Stimulated activated naive CD8-positive, alpha-beta T cell treated with anti-CD3 and anti-CD28 coated beads, Interleukin-15, Interleukin-2, amounts not matched to agents 100 U/mL and 50 U/mL, for 24 hours (primary cell): ENCODE results near the gene DUSP10.

Experiments used
- ATAC-seq: fragments of 150-1000 bp; cut with Tn5 transposase; one replicate; pipeline ENCODE4 v1.10.0; 2021
- DNase-seq: peaks from one replicate; pipeline ENCODE4 v3.0.0; 2021

Gene DUSP10

DNA sequence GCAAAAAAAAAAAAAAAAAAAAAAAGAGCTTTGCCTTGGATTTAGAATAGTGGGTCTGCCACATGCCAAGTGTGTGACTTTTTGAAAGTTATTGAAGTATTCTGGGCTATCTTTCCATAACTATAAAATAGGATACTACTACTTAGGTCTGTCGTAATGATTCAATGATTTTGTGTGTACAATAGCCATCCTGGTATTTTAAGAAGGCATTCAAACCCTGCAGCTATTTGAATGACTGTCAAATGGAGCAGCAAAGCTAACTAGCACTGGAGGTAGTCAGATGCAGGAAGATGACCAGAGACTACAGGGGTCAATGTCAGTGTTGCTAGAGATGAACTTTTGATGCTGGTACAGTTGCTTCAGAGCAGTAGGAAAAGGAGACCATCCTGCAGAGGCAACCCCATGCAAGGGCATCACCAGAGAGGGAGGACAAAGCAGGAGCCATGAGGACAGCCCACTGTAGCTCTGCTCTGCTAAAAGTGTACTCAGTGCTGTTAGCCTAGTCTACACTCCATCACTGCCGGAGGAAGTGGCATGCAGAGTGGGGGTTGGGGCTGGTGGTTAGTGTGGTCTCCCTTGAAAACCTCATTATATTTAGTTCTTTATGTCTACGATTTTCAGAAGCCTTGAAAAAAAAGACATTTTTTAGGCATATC lies 29.0 kb downstream of the DUSP10 start:
- ATAC-seq = peak; percentile 67
- peak; percentile 80 for DNase-seq

DNA sequence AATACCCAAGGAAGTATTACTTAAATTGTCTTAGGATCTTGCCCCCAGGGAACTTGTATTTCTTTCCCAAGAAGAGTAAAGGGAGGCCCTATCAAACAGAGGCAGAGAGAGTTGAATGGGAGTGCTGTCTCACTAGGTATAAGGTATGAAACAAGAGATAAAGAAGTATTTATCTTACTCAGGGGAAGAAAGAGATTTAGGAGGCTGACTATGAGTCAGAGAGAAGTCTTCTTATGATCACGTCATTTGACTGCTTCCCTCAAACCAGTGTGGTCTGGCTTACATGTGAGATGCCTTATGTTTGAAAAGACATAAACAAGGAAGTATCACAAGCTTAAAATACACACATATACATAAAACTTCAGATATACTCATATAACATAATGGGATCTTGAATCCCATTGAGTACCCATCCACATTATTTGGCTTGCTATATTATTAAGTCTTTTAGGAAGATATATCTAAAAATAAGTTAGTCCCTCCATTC lies 29.6 kb downstream of the DUSP10 start:
- peak; percentile 72 for ATAC-seq
- no peak for DNase-seq

DNA sequence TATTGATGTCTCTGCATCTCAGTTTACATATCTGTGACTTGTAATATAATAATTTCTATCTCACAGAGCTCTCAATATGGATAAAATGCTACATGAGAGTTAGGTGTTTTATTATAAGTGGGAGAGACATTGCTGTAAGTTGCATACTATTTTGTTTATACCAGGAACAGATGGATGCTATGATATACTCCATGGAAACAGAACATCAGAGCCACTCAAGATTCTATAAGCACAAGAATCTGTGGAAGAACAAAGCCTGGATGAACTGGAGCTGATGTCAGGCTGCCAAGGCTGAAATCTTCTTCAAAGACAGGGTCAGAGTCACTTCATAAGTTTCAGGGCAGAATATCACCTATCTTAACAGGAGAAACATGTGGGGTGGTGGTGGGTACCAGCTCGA lies 30.2 kb downstream of the DUSP10 start:
- ATAC-seq (no peak), DNase-seq (no peak)

DNA sequence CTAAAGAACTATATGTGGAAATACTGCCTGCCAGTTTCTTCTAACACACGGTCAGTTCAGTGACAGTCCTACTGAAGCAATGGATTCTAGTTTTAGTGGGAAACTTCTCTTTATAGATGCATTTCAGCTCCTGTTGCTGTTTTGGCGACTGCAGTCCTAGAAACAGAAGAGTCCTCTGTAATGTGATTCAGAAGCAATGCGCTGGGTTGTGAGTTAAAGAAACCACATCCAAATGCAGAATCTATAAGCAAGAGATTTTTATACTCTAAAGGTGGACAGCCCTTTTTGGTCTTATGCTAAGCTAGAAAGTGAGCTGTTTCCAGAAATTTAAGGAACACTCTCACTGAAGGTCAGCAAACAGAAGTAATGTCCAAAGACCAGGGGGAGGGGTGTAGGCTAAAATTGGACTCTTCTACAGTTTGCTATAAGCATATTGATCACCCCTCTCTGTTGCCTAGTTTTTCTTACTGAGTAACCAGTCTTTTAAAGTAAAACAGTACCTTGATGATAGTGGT lies 30.8 kb downstream of the DUSP10 start:
- no peak for ATAC-seq
- DNase-seq = no peak

DNA sequence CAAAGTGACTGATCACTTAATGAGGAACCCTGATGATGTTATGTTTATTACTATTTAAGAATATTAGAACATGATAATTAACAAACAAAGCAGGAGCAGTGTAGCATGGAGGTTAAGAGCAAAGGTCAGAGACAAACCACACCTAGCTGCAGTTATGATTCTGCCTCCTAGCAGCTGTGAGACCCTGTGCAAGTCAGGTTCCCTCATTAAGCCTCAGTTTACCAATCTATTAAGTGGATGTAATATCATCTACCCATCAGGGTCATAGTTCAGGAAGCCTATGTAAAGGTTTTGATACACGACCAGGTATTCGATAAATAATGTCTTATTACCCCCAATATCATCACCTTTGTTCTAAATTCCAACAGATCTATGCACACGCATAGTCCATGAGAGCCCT lies 32.0 kb downstream of the DUSP10 start:
- ATAC-seq (no peak), DNase-seq (no peak)

DNA sequence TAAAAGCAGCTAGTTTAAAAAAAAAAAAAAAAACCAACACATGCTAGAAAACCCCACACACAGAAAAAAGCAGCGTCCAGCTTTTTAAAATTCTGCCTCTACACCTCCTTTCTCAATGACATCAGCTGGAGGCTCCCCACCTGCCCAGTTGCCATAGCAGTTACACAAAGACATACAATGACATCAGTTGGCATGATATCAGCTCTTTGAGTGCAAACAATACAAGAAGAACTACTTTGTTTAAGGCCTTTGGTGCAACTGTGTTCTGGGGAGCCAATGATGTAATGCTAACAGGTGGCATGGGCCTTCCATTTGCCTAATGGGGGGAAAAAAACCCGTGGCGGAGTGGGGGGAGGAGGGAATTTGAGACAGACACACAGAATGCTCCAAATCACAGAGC lies 32.9 kb downstream of the DUSP10 start:
- DNase-seq (peak; percentile 32), ATAC-seq (peak; percentile 21)

DNA sequence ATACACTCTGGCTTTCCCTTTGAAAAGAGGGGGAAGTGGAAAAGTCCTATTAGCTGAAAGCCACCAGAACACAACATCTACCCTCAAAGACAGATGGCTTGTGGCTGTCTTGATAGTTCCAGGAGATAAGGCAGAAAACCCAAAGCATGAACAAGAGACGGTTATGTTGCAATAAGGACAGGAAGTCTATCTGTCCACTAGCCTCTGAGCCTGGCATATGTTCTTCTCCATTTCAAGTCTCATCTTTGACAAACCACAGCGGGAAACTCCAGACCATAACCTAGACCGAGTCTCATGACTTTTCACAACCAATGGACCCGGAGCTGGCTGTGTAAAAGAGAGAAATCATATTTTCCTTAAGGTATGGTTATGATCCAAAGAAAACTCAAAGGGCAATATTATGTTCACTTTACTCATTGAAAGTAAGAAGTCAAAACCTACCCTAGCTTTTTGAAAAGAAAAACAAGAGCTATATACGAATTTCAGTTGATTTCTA lies 33.8 kb downstream of the DUSP10 start:
- ATAC-seq (peak; percentile 81), DNase-seq (peak; percentile 66)

DNA sequence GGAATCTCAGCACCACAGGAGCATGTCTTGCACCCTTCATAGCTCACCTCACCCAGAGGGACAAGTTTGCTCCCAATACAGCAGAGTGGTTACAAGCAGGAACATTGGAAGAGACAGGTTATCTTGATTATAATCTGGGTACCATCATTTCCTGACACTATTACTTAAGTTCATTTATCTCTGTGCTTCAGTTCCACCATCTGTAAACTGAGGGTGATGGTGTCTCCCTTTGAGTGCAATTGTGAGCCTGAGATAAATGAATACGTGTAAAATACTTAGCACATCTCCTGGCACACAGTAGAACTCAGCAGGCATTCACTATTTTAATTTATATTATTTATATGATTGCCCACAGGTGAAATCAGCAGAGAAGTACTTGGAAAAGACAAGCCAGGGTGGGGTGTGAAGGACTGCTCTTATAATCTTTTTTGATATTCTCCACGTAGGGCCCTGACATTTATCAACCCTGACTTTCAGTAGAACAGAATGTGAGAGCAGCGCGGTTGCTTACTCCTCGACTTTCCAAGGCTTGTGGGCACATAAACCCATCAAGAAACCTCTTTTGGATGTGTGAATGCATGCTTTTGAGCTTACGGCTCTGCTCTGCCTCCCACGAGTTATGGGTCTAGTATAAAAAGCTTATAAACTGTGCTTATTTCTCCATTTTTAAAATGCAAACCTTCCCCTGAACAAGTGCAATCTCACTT lies 34.9 kb downstream of the DUSP10 start:
- peak; percentile 5 for ATAC-seq
- DNase-seq = peak; percentile 35

DNA sequence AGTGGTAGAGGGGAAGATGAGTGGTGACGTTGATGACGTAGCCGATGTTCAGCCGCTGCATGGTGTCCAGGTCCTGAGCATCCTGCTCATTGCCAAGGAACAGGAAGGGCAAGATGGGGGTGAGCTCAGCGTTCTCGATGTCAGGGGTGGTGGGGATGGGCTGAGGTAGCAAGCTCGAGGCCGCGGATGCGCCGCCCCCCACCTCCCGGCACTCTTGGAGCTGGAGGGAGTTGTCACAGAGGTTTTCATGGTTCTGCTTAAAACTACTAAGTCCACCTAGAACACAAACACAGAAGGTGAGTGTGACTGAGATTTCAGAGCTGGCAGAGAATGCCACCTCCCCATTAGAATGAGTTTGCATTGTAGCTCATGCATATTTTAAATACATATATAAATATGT lies 35.7 kb downstream of the DUSP10 start:
- no peak for DNase-seq
- no peak for ATAC-seq

DNA sequence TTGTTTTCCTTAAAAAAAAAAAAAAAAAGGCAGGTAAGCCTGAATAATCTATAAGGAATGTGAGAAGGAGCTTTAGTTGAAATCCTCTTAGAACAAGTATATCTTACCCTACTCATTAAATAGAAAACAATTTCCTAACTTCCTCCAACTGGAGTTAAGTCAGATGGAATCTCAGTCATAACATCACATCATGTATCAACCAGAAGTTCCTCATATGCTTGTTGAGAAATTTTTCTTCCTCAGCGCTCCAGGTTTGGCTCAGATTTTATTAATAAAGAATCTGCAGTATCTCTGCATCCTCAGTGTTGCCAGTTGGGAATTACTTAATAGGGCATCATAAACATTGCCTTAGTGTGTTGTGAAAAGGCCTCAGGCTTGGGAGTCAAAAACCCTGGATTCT lies 37.6 kb downstream of the DUSP10 start:
- ATAC-seq (no peak), DNase-seq (no peak)

DNA sequence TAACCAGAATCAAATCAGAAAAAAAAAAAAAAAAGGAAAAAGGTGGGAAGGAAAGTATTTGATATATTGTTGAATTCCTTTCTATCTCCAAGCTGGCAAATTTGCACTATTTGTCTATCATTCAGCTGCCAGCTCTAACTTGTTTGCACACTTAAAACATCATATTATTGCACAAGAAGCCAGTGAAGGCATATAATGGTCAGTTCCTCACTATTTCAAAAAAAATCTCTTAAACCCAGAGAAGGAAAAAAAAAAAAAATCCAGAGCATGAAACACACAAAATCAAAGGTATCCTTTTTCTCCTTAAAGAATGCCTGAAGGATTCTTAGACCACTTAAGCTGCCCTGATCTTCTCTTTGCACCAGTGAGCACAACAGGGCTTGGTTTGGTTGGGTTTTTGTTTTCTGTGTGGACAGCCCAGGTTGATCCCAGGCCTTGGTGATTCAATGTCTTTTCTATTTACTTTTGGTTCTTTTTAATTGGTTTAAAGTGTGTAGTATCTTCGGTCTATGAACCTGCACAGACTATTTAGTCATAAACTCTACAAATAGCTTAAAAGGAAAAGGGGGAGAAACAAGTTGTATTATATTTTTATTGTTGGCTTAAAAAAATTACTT lies 40.2 kb downstream of the DUSP10 start:
- DNase-seq = no peak
- no peak for ATAC-seq

DNA sequence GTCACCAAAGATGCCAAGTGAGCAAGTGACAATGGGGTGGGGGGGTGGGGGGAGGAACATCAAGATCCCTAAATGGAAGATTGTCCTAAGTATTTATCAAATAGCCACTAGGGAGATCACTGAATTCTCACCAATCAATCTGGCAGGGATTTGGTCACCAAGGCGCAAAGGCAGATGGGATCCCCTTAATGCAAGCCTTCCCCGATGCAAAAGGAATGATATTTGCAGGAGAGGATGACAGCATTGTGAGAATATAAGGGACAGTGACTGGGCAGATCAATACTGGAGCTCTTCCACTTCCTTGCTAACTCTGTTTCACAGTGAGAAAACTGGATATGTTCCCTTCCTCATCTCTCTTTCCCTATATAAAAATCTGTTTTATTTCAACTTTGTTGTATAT lies 40.9 kb downstream of the DUSP10 start:
- ATAC-seq (no peak), DNase-seq (no peak)

DNA sequence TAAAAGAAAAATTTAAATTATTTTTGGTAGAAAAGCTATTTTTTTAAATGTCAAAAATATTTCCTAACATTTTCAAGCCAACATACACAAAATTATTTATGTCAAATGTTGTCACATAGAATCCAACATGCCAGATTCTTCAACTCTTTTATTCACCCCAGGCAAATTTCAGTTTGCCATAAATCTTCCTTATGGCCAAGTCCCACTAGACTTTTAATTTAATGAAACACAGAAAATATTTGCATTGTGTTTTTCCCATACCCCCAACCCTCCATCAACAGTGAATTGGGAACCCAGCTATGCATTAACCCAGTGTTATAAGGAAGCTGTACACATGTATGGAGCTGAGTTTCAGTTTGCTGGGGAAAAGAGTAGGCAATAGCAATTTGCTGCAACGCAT lies 41.4 kb downstream of the DUSP10 start:
- ATAC-seq = no peak
- no peak for DNase-seq

DNA sequence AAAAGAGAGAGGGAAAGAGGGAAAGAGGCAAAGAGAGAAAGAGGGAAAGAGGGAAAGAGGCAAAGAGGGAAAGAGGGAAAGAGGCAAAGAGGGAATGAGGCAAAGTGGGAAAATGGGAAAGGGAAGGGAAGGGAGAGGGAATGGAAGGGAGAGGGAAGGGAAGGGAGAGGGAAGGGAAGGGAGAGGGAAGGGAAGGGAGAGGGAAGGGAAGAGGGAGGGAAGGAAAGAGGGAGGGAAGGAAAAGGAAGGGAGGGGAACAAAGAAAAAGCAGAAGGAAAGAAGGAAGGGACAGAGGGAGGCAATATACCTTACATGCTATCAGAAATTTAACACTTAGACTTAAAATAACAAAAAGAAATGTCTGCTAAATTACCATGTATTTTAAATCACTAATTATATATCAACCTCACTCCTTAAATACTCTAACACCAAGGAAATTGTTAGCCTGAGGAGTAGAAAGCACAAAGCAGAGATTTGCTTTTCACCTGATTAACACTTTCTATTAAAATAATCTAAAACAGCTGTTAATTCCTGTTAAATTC lies 41.8 kb downstream of the DUSP10 start:
- ATAC-seq = no peak

DNA sequence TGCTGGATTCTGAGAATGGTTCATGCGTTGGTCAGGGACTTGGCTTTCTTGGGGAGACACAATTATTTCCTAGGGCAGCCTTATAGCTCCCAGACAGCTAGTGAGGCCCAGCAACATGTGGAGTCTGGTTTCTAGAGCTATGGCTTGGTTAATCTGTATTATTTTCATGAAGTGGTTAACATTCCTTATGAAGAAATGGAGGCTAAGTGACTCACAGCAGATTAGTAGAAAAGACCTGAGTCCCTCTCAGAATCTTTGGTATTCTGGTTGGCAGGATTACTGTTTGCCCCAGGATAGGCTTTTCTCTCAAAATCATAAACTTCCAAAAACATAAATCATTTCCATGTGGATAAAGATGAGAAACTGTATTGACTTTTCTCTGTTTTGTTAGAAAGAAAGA lies 42.3 kb downstream of the DUSP10 start:
- ATAC-seq = no peak
- no peak for DNase-seq

More for the DNA sequence above, 41.8 kb downstream of the DUSP10 start:
- DNase-seq = no peak

DNA sequence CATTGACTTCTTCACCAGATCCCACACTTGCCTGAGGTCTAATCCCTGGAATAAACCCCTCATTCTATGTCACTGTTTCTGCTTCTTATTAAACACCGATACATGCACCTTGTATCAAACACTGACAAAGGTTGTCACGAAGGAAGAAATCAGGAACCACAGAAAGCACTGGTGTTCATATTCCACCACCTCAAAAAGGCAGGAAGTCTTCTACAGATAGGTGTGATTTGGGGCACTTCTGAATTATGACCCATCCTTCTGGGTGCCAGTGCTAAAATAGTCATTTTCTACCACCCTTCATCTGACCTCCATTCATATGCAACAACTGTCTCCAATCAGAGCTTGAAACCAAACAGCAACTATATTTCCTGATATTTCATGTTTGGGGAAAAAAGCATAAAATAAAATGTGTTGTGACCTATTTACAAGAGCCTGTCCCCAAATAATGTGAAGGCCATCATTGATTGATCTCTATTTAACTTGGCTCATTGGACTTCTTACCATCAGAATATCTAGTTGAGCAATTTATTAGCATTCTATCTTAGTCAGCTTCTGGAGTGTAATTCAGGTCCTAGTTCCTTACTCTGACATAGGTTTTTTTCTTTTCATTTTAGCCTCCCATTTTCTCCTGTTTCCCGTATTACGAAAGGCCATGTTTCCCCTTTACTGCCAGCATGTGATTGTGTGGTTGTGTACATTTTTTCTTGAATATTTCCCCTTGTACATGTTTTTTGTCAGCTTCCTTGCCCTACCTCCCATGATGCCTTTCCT lies 43.1 kb downstream of the DUSP10 start:
- no peak for ATAC-seq
- no peak for DNase-seq

DNA sequence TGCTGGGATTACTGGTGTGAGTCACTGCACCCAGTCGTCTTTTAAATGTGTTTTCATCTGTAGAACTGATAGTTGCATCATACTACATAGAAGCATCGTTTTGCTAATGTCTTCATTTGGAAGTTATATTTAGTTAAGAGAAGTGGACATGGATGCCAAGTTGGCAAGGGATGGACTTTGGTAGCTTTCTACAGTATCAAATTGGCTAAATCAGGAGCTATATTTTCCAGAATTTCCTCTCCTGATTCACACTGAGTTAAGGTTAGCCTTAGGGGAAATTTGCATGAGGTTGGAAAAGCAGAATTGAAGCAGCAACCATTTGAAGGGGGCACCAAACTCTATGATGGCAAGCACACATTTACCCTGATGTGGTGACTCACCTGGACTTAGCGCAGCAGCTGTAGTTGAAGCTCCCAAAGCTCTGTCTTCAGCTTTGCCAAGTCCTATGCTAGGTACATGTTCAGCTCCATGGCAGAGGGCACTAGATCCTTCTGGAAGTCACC lies 43.9 kb downstream of the DUSP10 start:
- ATAC-seq (peak; percentile 36), DNase-seq (no peak)

DNA sequence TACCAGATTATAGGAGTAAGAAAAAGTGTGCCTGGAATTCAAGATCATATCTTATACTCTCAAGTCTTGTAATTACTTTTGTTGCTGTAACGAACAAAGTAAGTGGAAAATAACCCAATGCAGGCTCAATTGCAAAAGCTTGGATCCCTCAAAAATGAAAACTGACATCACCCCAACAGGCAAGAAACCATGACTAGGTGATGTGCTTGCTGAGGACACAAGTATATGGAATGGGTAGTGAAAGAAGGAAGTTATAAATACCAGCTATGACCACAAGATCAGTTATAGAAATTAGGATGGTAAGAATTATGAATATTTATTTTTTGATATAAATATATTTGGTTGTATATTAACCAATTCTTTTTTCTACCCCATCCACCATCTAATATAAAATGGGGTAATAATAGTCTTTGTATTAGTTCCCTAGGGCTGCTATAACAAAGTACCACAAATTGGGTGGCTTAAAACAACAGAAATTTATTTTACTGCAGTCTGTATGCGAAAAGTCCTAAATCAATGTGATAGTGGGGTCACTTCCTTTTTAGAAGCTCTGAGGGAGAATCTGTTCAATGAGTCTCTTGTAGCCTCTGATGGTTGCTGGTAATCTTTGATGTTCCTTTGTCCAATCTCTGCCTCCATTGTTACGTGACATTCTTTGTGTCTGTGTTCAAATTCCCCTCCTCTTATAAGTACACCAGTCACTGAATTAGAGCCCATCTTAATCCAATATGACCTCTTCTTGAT lies 45.0 kb downstream of the DUSP10 start:
- DNase-seq (no peak), ATAC-seq (no peak)

DNA sequence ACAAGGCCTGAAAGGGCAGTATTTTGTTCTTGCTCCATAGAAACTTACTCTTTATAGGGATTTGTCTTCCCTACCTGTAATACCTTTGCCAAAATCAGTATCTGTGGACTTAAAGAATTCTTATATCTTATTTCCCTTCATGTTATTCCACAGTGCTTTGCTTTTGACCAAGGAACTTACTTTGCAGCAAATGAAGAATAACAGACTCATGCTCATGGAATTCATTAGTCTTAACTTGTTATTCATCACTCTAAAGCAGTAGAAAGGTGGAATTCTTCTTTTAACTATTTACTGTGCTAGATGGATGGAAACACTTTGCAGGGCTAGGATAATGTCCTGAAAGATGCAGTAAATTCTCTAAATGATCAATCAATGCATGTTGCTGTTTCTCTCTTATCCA lies 45.9 kb downstream of the DUSP10 start:
- DNase-seq (no peak), ATAC-seq (no peak)

DNA sequence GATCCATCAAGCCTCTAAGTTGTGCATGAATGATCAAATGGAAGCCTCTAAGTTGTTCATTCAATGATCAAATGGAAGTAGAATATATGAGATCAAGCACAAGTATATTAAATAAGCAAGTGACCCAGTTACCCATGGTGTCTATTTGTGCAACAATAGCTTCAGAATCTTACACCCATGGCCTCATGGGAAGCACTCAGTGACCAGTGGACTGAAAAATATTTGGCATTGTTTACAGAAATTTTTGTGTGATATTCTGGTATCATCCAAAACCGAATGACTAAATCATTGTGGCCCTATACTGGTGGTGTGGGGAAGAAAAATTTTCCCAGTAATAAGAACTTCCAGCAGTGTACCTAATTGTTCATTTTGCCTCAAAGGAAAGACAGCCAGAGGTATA lies 46.6 kb downstream of the DUSP10 start:
- DNase-seq (no peak), ATAC-seq (no peak)

DNA sequence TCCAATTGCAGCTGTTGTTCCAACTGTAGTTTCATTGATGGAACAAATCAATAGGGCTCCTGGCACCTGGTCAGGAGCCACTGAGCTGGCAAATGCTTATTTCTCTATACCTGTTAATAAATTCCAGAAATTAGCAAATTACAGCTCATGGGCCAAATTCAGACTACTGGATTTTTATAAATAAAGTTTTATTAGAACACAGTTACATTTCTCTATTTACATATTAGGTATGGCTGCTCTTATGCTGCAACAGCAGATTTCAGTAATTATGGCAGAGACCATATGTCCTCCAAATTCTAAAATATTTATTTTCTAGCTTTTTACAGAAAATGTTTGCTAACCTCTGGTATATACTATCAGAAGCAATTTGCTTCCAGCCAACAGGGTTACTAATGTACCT lies 47.8 kb downstream of the DUSP10 start:
- ATAC-seq (no peak), DNase-seq (no peak)
